H1 (cell line): ENCODE results near the gene LDLRAD3. TPM values are rescaled to one million over a fixed set of nuclear protein-coding genes. Genes with fewer than 3 reads are reported as not detected.

ENCODE experiments used
- CTCF ChIA-PET: fragments of 300-600 bp; sonication (Branson Sonifier 250); formaldehyde crosslinking; loops from one replicate; lab custom pipeline; 2021; ENCODE audit not compliant: partially characterized antibody; lab: Charles Lee
- POLR2A ChIA-PET: fragments of 300-600 bp; sonication (Branson Sonifier 250); formaldehyde crosslinking; loops from one replicate; lab custom pipeline; 2021; ENCODE audit warnings: inconsistent platforms; ENCODE audit not compliant: partially characterized antibody; lab: Charles Lee
- DNase-seq, 2 experiments: peaks; one replicate each; pipeline versions ENCODE4 v3.0.0 to v3.0.0-alpha.2; 2010 to 2022; ENCODE audit warnings: low spot score in 2 of 2, low read depth in 1 of 2, mixed read lengths in 1 of 2
- FAIRE-seq: peaks from 2 replicates; lab custom pipeline; 2011; peaks lifted over from hg19 to GRCh38; lab: Jason Lieb, UNC
- H2AFZ ChIP-seq: 2 replicates; pipeline ENCODE4 v1.8.1; 2012; ENCODE audit warnings: low read length, inconsistent platforms
- H2AK5ac ChIP-seq: 2 replicates; pipeline ENCODE4 v1.6.1; 2013; ENCODE audit warnings: low read depth, low read length
- H2BK120ac ChIP-seq: replicated peaks from 2 replicates; pipeline ENCODE3; 2013; ENCODE audit warnings: low read depth, low read length, inconsistent platforms
- H2BK12ac ChIP-seq: 2 replicates; pipeline ENCODE4 v1.6.1; 2013; ENCODE audit warnings: low read depth, low read length
- H2BK15ac ChIP-seq: 2 replicates; pipeline ENCODE4 v1.6.1; 2013; ENCODE audit warnings: low read length
- H2BK20ac ChIP-seq: 2 replicates; pipeline ENCODE4 v1.6.1; 2013; ENCODE audit warnings: low read length
- H2BK5ac ChIP-seq: 2 replicates; pipeline ENCODE4 v1.6.1; 2013; ENCODE audit warnings: low read depth, low read length
- H3K14ac ChIP-seq: 2 replicates; pipeline ENCODE4 v1.6.1; 2013; ENCODE audit warnings: inconsistent platforms; ENCODE audit not compliant: insufficient read length
- H3K18ac ChIP-seq: 2 replicates; pipeline ENCODE4 v1.6.1; 2013; ENCODE audit warnings: low read length; ENCODE audit errors: extremely low read depth
- H3K23ac ChIP-seq: 2 replicates; pipeline ENCODE4 v1.6.1; 2013; ENCODE audit warnings: inconsistent platforms; ENCODE audit not compliant: insufficient read length
- H3K23me2 ChIP-seq: 2 replicates; pipeline ENCODE4 v1.6.1; 2013; ENCODE audit warnings: low read depth, low read length
- H3K27ac ChIP-seq: 2 replicates; pipeline ENCODE4 v1.6.1; 2011; ENCODE audit warnings: low read depth, low read length, inconsistent platforms
- H3K27me3 ChIP-seq, 4 experiments: replicated peaks in 1 of 4; 1 replicate in 1 of 4; 2 replicates in 3 of 4; pipeline versions ENCODE4 v1.6.1 to v1.8.1; 2011 to 2013; ENCODE audit warnings: low read length in 3 of 4, mild to moderate bottlenecking in 3 of 4, inconsistent platforms in 2 of 4, mixed read lengths in 2 of 4, moderate library complexity in 1 of 4; ENCODE audit not compliant: control insufficient read depth in 3 of 4, insufficient read depth in 3 of 4; ENCODE audit errors: extremely low read depth in 1 of 4
- H3K36me3 ChIP-seq, 4 experiments: 2 replicates each; pipeline versions ENCODE4 v1.6.1 to v1.8.1; 2011 to 2013; ENCODE audit warnings: mild to moderate bottlenecking in 4 of 4, low read length in 3 of 4, moderate library complexity in 2 of 4, control low read depth in 1 of 4, inconsistent platforms in 1 of 4; ENCODE audit not compliant: insufficient read depth in 4 of 4, control insufficient read depth in 2 of 4
- H3K4ac ChIP-seq: replicated peaks from 2 replicates; pipeline ENCODE3; 2013; ENCODE audit warnings: low read length, low read depth, mixed read lengths, inconsistent platforms; ENCODE audit not compliant: insufficient read length
- H3K4me1 ChIP-seq, 4 experiments: replicated peaks in 1 of 4; 1 replicate in 1 of 4; 2 replicates in 3 of 4; pipeline versions ENCODE4 v1.6.1 to v1.8.1; 2011 to 2013; ENCODE audit warnings: low read length in 3 of 4, inconsistent platforms in 2 of 4, mixed read lengths in 1 of 4; ENCODE audit not compliant: insufficient read depth in 4 of 4, control insufficient read depth in 3 of 4
- H3K4me2 ChIP-seq, 2 experiments: 2 replicates each; pipeline versions ENCODE4 v1.6.1 to v1.8.1; 2011 to 2013; ENCODE audit warnings: low read depth in 2 of 2, low read length in 2 of 2, control low read depth in 1 of 2, inconsistent platforms in 1 of 2, mild to moderate bottlenecking in 1 of 2; ENCODE audit not compliant: insufficient read depth in 1 of 2
- H3K4me3 ChIP-seq, 4 experiments: fragments of 200-600, 300-600 bp in 1 of 4; sonication (generic), shearing (Covaris generic), sonication (Bioruptor Twin) in 1 of 4; 2 replicates each; pipeline versions ENCODE4 v1.5.1 to v1.8.1; 2011 to 2016; ENCODE audit warnings: low read length in 4 of 4, low read depth in 3 of 4, control low read depth in 2 of 4, inconsistent platforms in 2 of 4, mild to moderate bottlenecking in 2 of 4, mixed read lengths in 1 of 4, moderate library complexity in 1 of 4; ENCODE audit not compliant: insufficient read depth in 2 of 4; ENCODE audit errors: extremely low read depth in 1 of 4
- H3K56ac ChIP-seq: replicated peaks from 2 replicates; pipeline ENCODE3; 2013; ENCODE audit warnings: low read depth, mild to moderate bottlenecking, mixed read lengths, low read length, inconsistent platforms; ENCODE audit not compliant: insufficient read length
- H3K79me1 ChIP-seq: 2 replicates; pipeline ENCODE4 v1.6.1; 2013; ENCODE audit warnings: low read depth, low read length, control low read depth
- H3K79me2 ChIP-seq, 2 experiments: 2 replicates each; pipeline versions ENCODE4 v1.6.1 to v1.8.1; 2012 to 2013; ENCODE audit warnings: low read length in 2 of 2, mild to moderate bottlenecking in 2 of 2, inconsistent platforms in 1 of 2; ENCODE audit not compliant: insufficient read depth in 2 of 2, control insufficient read depth in 1 of 2
- H3K9ac ChIP-seq, 4 experiments: replicated peaks in 1 of 4; 1 replicate in 1 of 4; 2 replicates in 3 of 4; pipeline versions ENCODE4 v1.6.1 to v1.8.1; 2011 to 2013; ENCODE audit warnings: low read depth in 3 of 4, low read length in 3 of 4, control low read depth in 2 of 4, mild to moderate bottlenecking in 2 of 4, moderate library complexity in 2 of 4, inconsistent platforms in 1 of 4; ENCODE audit errors: extremely low read depth in 1 of 4
- H3K9me3 ChIP-seq, 2 experiments: 2 replicates each; pipeline versions ENCODE4 v1.6.1 to v1.8.1; 2012 to 2013; ENCODE audit warnings: mild to moderate bottlenecking in 2 of 2, moderate library complexity in 2 of 2, control low read depth in 1 of 2, inconsistent platforms in 1 of 2, low read depth in 1 of 2, low read length in 1 of 2, mixed read lengths in 1 of 2; ENCODE audit not compliant: insufficient read depth in 2 of 2
- H4K20me1 ChIP-seq, 2 experiments: replicated peaks in 1 of 2; 2 replicates each; pipeline versions ENCODE3 to v1.8.1; 2011 to 2013; ENCODE audit warnings: inconsistent platforms in 2 of 2, low read length in 2 of 2, mild to moderate bottlenecking in 1 of 2; ENCODE audit not compliant: insufficient read depth in 2 of 2, control insufficient read depth in 1 of 2
- H4K5ac ChIP-seq: 2 replicates; pipeline ENCODE4 v1.6.1; 2013; ENCODE audit warnings: low read length, low read depth, mixed read lengths, inconsistent platforms; ENCODE audit not compliant: insufficient read length
- H4K8ac ChIP-seq: 2 replicates; pipeline ENCODE4 v1.8.0; 2013; ENCODE audit warnings: mild to moderate bottlenecking, moderate library complexity, low read length, inconsistent platforms; ENCODE audit not compliant: insufficient read depth; ENCODE audit errors: extremely low read depth
- H4K91ac ChIP-seq: replicated peaks from 2 replicates; pipeline ENCODE3; 2013; ENCODE audit warnings: low read length, mixed read lengths, inconsistent platforms; ENCODE audit not compliant: insufficient read length
- ASH2L ChIP-seq: fragments of 200-600, 300-600 bp; sonication (generic); IDR thresholded peaks from one replicate; pipeline ENCODE4 v1.7.1; 2017; ENCODE audit warnings: low read length
- POLR2A ChIP-seq, 2 experiments: IDR thresholded peaks; 1 replicate in 1 of 2; 2 replicates in 1 of 2; pipeline ENCODE4 v1.6.1; 2011; ENCODE audit warnings: low read depth in 2 of 2, low read length in 2 of 2, mild to moderate bottlenecking in 2 of 2; ENCODE audit errors: control extremely low read depth in 1 of 2
- SIN3A ChIP-seq, 2 experiments: IDR thresholded peaks in 1 of 2; conservative IDR thresholded peaks in 1 of 2; 2 replicates each; pipeline ENCODE4 v1.6.1; 2011 to 2012; ENCODE audit warnings: low read length in 2 of 2, improper control_type of control experiment in 1 of 2, low read depth in 1 of 2, mild to moderate bottlenecking in 1 of 2
- SP2 ChIP-seq: IDR thresholded peaks from 2 replicates; pipeline ENCODE4 v1.6.1; 2012; ENCODE audit warnings: mild to moderate bottlenecking, low read length, inconsistent platforms
- TAF7 ChIP-seq: optimal IDR thresholded peaks from 2 replicates; pipeline ENCODE3; 2011; ENCODE audit warnings: low read depth, mild to moderate bottlenecking, inconsistent platforms, low read length, moderate library complexity, borderline replicate concordance
- TBP ChIP-seq: IDR thresholded peaks from 2 replicates; pipeline ENCODE4 v1.6.1; 2011; ENCODE audit warnings: low read depth, low read length, improper control_type of control experiment
- WGBS, 2 experiments: shearing (Covaris generic) in 1 of 2; methylation state at CpG; one replicate each; pipeline versions ENCODE4 v1.1.6 to v1.1.7; 2013 to 2015; ENCODE audit warnings: low lambda C conversion rate in 2 of 2, mixed read lengths in 2 of 2, inconsistent platforms in 1 of 2, low coverage in 1 of 2, missing lambda C conversion rate in 1 of 2; ENCODE audit not compliant: insufficient replicate concordance in 2 of 2, insufficient coverage in 1 of 2, insufficient read length in 1 of 2; ENCODE audit errors: extremely low coverage in 1 of 2, missing lambda C conversion rate in 1 of 2; 5-methylcytosine and 5-hydroxymethylcytosine counted together
- polyA plus RNA-seq, 7 experiments: library from polyadenylated mRNA; depleted of rRNA in 3 of 7; stranded (reverse) in 5 of 7; unstranded in 2 of 7; fragments of >200 nt in 5 of 7; fragments of 200-250 nt in 2 of 7; gene quantifications; 1 replicate in 5 of 7; 2 replicates in 1 of 7; 4 replicates in 1 of 7; pipeline versions ENCODE4 v1.2.1 to v1.2.3, GENCODE V29; 2011 to 2013; ENCODE audit warnings: missing spikeins in 2 of 7, mixed read lengths in 2 of 7
- total RNA-seq: library from RNA; stranded (reverse); fragmentation: NEBNext Ultra II Directional; extraction: Animal tissue kit (Norgen Biotek cat#: 25700); gene quantifications from 2 replicates; pipeline ENCODE4 v1.2.1, GENCODE V29; 2021
- TF ChIP-seq, protein P1 (sequence below): IDR thresholded peaks from 2 replicates; pipeline ENCODE4 v1.6.1; 2012; ENCODE audit warnings: low read length, inconsistent platforms
- TF ChIP-seq, protein P2 (sequence below): IDR thresholded peaks from 2 replicates; pipeline ENCODE4 v1.6.1; 2011; ENCODE audit warnings: low read length, improper control_type of control experiment

Gene LDLRAD3
- total and polyA plus RNA-seq, 2 of the 8 experiments (the other 6 are each of a cell fraction or from before 2014, with no cell fraction given): 18.6 to 22.8 TPM

DNA sequence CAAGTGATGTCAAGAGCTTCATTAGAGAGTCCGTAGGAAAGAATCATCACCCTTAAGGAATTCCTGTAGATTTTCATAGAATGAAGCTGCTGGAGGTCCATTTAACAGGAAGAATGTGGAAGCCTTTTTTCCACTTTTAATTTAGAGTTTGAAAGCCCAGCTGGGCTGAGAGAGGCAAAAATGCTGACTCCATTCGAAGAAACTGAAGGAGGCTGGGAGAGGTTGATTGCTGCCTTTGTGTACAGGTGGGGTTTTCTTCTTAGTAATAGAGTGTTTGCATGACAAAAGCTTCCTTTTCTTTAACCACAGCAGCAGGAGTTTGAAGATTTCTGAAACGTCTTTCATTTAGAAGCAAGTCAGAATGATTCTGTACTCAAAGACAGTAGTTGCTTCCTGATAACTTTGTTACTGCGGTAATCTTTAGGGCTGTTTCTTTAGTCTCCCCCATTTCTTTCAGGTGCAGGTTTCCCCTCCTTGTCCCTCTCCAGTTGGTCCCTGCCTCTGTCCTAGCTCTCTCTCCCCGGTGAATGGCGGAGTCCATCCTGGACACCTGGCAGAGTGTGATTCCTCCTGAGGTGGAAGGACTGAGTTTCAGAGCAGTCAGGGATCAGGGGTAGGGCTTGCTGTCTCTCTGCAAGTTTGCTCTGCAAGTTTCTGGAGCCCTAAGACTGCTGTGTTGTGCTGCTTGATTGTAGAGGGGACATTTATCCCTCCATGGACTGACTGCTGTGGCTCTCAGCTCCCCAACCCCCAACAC, 166.2 kb downstream of the LDLRAD3 start:
- Histone ChIP-seq H3K79me2 (peaks cover 0 to 8% of the 10 kb centered on the region in 2 experiments; a peak in 1 of 4 replicates), H3K4me1 (peaks cover 16 to 37% (median 30%) of the 10 kb centered on the region in 4 experiments), H2BK5ac (peak overlapping the region; percentile 96), H2AFZ (no peak overlapping the region), H3K23me2 (no peaks in the 10 kb centered on the region; the same call in 1 of the 2 replicates), H4K20me1 (no peaks in the 10 kb centered on the region), H2AK5ac (peak overlapping the region; percentile 18), H3K9me3 (peaks cover 15 to 18% of the 10 kb centered on the region in 2 experiments), H3K18ac (peak overlapping the region; percentile 27), H3K9ac (peak overlapping the region in 3 of 4 experiments; percentile 1 to 75 (median 72); a peak in 5 of 7 replicates), H2BK15ac (no peak overlapping the region), H3K23ac (peak overlapping the region; percentile 53), H3K27me3 (no peaks in the 10 kb centered on the region), H3K79me1 (no peaks in the 10 kb centered on the region), H4K8ac (peak overlapping the region; percentile 1; the same call in 1 of the 2 replicates), H3K56ac (peak overlapping the region; percentile 56), H4K5ac (peak overlapping the region; percentile 52), H3K4ac (peak overlapping the region; percentile 99), H3K14ac (peak overlapping the region; percentile 27), H3K36me3 (peaks cover 0 to 29% (median 10%) of the 10 kb centered on the region in 4 experiments; a peak in 3 of 8 replicates), H2BK120ac (peak overlapping the region; percentile 100), H3K4me2 (peak overlapping the region; percentile 57 to 81), H3K27ac (peak overlapping the region; percentile 97), H2BK12ac (peak overlapping the region; percentile 62), H4K91ac (peak overlapping the region; percentile 83), H2BK20ac (peak overlapping the region; percentile 38), H3K4me3 (peak overlapping the region in 2 of 4 experiments; percentile 3 to 38; a peak in 3 of 8 replicates)
- POLR2A ChIA-PET: interaction anchor here (0.7 to 6.3 kb wide), 28 partner anchors 12 to 584 kb away, joined by 3 to 102 read pairs (median 3); partner anchors contain the start of gene PAMR1
- CTCF ChIA-PET: interaction anchor here (0.7 to 3.6 kb wide), 19 partner anchors 15 to 342 kb away, joined by 3 to 25 read pairs (median 3); no protein-coding TSS in a partner anchor
- FAIRE-seq: peak; percentile 90
- WGBS, 2 experiments: 3% methylated on average over 6 of the region's 6 CpGs; no CpG with 5 or more reads in 1 of the 2 experiments
- peak in 1 of 2 experiments; percentile 62 for DNase-seq
- TF ChIP-seq ASH2L (peak; percentile 75), SIN3A (conservative IDR thresholded peaks at IDR 0.05 in 1 of 2, IDR thresholded peaks at IDR 0.05 in 1 of 2; ENCODE audit: low read depth in 1 of 2, low read length in 2 of 2) (peak in 1 of 2 experiments; percentile 70; a peak in 2 of 4 replicates), POLR2A (IDR thresholded peaks at IDR 0.05; ENCODE audit: control extremely low read depth in 1 of 2, low read depth in 2 of 2, low read length in 2 of 2) (peak; percentile 18 to 91), TAF7 (peak; percentile 74), SP2 (no peak), TBP (peak; percentile 71)
- TF ChIP-seq, protein P1, sequence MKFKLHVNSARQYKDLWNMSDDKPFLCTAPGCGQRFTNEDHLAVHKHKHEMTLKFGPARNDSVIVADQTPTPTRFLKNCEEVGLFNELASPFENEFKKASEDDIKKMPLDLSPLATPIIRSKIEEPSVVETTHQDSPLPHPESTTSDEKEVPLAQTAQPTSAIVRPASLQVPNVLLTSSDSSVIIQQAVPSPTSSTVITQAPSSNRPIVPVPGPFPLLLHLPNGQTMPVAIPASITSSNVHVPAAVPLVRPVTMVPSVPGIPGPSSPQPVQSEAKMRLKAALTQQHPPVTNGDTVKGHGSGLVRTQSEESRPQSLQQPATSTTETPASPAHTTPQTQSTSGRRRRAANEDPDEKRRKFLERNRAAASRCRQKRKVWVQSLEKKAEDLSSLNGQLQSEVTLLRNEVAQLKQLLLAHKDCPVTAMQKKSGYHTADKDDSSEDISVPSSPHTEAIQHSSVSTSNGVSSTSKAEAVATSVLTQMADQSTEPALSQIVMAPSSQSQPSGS: peak; percentile 89
- TF ChIP-seq, protein P2, sequence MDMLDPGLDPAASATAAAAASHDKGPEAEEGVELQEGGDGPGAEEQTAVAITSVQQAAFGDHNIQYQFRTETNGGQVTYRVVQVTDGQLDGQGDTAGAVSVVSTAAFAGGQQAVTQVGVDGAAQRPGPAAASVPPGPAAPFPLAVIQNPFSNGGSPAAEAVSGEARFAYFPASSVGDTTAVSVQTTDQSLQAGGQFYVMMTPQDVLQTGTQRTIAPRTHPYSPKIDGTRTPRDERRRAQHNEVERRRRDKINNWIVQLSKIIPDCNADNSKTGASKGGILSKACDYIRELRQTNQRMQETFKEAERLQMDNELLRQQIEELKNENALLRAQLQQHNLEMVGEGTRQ: no peak
